GM21576 (cell line): Measurements from ENCODE around the gene FILIP1L.

Experiments used
- ATAC-seq: cut with Tn5 transposase; IDR thresholded peaks from one replicate; pipeline ENCODE4 v1.9.1; 2021; ENCODE audit warnings: mild to moderate bottlenecking, moderate library complexity; ENCODE audit not compliant: unreplicated experiment

Gene FILIP1L

GRCh38 chr3:100114413-100115030, at the start of gene FILIP1L:
Gene FILIP1L, minus strand, starts transcription at chr3:100114501.
- ATAC-seq, result no peak

- no peak for ATAC-seq
Measured at GRCh38 chr3:100163787-100164186, 49.5 kb upstream of the FILIP1L start.

DNA sequence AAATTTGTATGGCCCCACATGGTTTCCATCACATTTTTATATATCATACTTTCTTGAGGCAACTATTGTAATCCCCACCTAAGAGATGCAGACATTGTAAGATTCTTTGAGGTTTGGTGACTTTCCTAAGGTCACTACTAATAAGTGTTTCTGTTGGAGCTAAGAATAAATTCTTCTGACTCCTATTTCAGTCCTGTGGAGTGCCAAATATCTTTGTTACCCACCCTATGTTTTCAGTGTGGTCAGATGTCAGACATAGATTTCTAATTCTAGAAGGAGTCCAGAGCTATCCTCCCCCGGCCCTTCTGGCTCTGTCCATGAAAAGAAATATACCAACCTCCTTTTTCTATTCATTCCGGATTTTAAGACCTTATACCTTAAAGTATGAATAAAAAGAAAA, 46.2 kb upstream of the FILIP1L start:
- no peak for ATAC-seq

DNA sequence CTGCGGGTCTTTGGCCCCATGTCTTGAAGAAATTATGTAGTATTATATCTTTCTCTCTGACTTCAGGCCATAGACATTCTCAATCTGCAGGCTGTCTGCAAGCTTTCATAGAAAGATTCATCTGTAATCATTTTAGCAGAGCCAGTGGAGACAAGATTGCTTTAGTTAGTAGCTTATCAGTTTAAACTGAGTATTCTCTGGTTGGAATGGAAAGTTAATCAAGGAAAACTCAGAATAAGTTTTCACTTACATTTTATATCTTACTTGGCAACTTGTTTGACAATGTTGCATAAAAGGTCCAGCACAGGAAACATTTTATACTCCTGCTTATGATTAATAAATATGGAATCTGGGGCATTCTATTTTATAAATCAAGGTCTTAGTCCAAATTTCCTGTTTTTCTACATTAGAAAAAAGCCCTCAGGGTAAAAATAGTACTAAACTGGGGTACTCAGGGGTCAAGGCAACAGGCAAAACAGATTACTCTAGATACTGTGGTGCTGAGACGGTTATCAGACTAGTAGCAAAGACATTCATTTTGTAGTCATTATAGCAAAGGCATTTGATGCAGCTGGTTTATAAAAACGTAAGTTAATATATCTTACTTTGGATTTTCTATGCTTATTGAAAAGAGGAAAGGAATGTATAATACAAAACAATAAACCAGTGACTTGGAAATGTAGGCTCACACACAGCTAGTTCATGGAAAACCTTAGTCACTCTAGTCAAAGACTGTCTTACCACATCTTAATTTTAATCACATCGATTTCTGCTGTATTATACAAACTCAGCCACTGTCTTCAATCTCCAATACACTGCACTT, 45.2 kb upstream of the FILIP1L start:
- ATAC-seq, result no peak

DNA sequence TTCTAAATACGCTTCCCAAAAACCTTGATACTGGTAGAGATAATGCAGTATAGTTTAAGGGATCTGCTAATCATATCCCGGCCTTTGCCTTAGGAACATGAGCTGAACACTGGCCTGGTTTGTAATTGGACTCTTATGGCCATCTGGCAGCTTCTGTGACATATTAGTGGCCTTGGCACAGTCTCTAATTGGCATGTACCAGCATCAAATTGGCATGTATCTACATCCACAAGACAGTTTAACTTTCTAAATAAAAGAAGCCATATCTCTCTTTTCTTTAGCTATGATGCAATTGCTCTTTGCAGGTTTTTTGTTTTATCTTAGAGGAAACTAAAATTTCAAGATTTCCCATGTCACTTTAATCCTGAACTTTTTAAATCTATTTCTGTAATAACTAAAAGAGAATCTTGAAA, 44.6 kb upstream of the FILIP1L start:
- no peak for ATAC-seq

- ATAC-seq, result no peak
Measured at GRCh38 chr3:100157685-100158084, 43.4 kb upstream of the FILIP1L start.

- no peak for ATAC-seq
Measured at GRCh38 chr3:100155590-100155989, 41.3 kb upstream of the FILIP1L start.

GRCh38 chr3:100155128-100155527, 40.8 kb upstream of the FILIP1L start:
- ATAC-seq, result no peak

DNA sequence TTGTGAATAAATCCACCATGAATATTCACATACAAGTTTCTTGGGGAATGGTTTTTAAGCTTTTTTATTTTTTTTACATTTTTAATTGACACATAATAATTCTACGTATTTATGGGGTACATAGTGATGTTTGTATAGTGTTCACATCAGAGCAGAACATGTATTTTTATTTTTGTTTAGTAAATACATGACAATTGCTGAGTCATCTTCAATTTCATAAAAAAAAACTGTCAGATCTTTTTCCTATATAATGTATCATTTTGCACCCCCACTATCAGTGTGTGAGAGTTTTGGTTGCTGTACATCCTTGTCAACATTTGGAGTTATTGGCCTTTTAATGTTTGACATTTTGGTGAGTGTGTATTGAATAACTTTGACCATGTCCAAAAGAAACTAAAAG, 39.9 kb upstream of the FILIP1L start:
- no peak for ATAC-seq

GRCh38 chr3:100151024-100151707, 36.9 kb upstream of the FILIP1L start:
- ATAC-seq, result no peak

DNA sequence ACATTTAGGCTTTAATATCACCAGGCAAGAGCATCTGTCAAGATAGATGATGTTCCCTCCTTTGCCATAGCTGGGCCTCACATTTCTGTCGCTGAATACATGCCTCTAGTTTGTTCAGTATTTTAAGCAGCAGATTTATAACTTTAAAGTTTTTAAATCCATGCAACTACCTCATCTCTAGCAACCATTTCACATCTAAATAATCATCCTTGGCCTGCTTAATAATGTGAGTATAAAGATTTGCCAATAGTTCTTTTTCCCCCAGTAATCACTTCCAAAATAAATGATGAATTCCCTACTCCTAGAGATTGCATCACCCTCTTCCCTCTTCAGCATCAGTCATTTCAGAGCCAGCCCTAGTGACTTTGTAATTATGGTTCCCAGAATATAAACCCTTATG, 36.2 kb upstream of the FILIP1L start:
- ATAC-seq, result no peak

- no peak for ATAC-seq
Measured at GRCh38 chr3:100149713-100150415, 35.6 kb upstream of the FILIP1L start.

- no peak for ATAC-seq
Measured at GRCh38 chr3:100149130-100149529, 34.8 kb upstream of the FILIP1L start.

DNA sequence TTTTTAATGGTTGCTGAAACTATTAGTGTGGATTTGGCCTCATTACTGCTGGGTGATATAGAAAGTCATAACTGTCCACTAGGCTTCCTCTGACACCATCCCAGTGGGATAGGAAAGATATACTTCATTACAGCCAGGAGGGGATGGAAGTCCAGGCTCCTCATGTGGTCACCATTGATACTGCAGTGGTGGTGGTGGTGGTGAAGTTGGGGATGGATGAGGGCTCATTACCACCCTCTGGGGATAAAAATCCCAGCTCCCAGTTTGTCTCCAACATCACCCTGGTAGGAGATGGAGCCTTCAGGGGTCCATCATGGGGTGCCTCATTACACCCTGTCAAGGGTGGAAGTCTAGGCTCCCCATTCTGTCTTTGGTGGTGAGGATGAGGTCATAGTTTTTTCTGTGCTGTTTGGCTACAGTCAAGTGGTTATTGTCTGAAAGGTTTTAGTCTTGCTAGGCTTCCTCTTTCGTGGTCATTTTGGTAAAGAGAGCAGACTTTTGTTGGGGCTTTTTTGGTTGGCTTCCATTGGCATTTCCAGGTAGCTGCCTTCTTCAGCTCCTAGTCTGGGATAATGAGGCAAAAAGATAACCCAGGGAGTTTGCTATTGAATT, 30.1 kb upstream of the FILIP1L start:
- no peak for ATAC-seq

GRCh38 chr3:100141586-100141985, 27.3 kb upstream of the FILIP1L start:
- ATAC-seq, result no peak

DNA sequence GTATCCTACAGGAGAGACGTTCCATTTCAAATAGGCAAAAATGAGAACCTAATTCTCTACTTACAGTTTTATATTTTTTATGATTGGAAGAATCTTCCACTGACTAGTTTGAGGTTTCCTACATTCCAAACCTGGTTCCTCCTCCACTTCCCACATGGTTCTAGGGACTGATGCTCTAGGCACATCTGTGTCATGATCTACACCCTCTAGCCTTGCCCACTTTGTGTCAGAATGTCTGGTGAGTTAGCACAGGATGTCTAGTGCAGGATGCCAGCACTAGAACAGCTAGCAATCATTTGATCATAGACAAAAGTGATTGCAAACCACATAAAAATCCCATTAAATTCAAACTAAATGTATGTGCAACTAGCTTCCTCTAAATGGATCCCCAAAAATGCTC, 26.7 kb upstream of the FILIP1L start:
- no peak for ATAC-seq

GRCh38 chr3:100136921-100137320, 22.6 kb upstream of the FILIP1L start:
- ATAC-seq, result no peak

DNA sequence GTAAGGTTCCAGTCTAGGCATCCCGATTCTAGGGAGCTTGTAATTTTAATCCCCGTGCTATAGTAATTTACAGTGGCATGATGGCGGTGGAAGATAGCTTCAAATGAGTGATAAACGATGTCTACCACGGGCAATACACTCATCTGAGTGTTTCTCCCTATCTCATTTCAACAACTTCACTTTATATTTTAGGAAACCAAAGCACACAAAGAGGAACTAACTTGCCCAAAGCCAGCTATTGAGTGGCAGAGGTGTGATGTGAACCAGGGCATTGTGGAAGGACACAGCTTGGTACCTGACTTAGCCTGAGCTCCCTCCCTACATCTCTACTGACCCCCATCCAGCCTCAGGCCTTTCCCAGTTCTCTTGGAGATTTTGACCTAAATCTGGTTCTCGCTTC, 16.9 kb upstream of the FILIP1L start:
- no peak for ATAC-seq

DNA sequence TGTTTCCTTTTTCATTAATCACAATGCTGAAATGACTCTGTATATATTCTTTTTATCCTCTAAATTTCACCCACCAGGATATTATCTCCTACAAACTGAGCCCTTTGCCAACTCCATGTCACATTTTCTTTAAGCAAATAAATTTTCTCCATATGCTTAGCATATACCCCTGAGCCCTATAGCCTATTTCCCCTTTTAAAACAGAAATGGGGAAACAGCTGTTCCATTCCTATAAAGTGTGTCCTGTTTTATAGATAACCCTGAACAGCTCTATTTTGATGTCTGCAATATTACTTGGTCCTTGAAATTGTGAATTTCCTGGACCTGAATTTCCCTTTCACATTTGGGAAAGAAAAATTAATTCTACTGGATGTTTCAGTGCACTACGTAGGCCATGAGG, 15.6 kb upstream of the FILIP1L start:
- ATAC-seq, result no peak

DNA sequence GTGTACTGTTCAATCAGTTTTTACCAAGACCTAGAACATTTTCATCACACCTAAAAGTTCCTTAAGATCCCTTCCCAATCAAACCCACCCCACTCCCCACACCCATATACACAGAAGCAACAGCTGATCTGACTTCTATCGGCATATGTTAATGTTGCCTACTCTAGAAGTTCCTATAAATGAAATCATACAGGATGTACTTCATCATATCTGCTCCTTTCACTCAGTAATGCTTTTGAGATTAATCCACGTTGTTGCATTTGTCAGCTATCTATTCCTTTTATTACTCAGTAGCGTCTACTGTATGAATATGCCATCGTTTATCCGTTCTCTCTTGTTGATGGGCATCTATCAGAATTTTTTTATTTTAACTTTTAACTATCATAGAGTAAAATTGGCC, 14.3 kb upstream of the FILIP1L start:
- ATAC-seq, result no peak

GRCh38 chr3:100127792-100128191, 13.5 kb upstream of the FILIP1L start:
- no peak for ATAC-seq
